ENCODE results near the gene TRIM27. TPM values are rescaled to one million over a fixed set of nuclear protein-coding genes. Genes with fewer than 3 reads are reported as not detected.

TRIM27 gene
- total and polyA plus RNA-seq, 10 of the 15 experiments (the other 5 are each of a cell fraction or from before 2014, with no cell fraction given): 18.5 to 74.7 (median 58.0) TPM

DNA sequence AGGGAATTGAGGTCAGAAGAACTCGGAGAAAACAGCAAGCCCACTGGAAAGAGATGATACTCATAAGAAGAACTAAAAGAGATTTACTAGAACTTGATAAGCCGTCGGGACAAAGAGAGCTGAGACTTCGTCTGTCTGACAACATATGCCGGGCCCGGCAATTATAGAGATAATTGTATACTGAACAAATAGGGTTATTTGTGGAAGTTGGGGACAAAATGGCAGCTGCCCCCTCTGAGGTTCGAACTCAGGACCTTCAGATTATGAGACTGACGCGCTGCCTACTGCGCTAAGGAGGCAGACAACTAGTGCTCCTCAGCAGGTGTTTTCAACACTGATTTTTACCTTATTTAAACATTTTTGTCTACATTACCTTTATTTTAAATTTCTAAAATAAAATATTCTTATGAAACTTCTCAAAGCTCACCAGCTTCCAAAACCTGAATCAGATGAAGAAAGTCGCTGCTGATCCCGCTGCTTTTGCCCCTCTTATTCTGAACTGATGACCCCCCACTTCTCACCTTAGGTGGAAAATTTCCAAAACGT, 29.3 kb upstream of the TRIM27 start (continued):
- no peak for TF ChIP-seq ZBTB4 (CRISPR knock-in tag; IDR thresholded peaks at IDR 0.05)
- TF ChIP-seq GATAD2B (conservative IDR thresholded peaks at IDR 0.05; ENCODE audit: low read depth): no peak
- TF ChIP-seq, protein P1, sequence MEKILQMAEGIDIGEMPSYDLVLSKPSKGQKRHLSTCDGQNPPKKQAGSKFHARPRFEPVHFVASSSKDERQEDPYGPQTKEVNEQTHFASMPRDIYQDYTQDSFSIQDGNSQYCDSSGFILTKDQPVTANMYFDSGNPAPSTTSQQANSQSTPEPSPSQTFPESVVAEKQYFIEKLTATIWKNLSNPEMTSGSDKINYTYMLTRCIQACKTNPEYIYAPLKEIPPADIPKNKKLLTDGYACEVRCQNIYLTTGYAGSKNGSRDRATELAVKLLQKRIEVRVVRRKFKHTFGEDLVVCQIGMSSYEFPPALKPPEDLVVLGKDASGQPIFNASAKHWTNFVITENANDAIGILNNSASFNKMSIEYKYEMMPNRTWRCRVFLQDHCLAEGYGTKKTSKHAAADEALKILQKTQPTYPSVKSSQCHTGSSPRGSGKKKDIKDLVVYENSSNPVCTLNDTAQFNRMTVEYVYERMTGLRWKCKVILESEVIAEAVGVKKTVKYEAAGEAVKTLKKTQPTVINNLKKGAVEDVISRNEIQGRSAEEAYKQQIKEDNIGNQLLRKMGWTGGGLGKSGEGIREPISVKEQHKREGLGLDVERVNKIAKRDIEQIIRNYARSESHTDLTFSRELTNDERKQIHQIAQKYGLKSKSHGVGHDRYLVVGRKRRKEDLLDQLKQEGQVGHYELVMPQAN (conservative IDR thresholded peaks at IDR 0.05): no peak
- TF ChIP-seq PKNOX1 (IDR thresholded peaks at IDR 0.05): no peak
- TF ChIP-seq IRF4 (IDR thresholded peaks at IDR 0.05; ENCODE audit: low read depth, low read length): no peak
- no peak for TF ChIP-seq USF1 (IDR thresholded peaks at IDR 0.05; ENCODE audit: borderline replicate concordance, extremely low read length, insufficient read depth, low read depth, low read length)
- TF ChIP-seq NBN (IDR thresholded peaks at IDR 0.05): 0 out of 2 replicates have a peak, but pooled peaks have one; percentile 40
- TF ChIP-seq PBX3 (IDR thresholded peaks at IDR 0.05; ENCODE audit: insufficient replicate concordance, low read depth, low read length): no peak
- TF ChIP-seq SUPT20H (IDR thresholded peaks at IDR 0.05; ENCODE audit: borderline replicate concordance, control insufficient read depth, low read depth, low read length): no peak
- no peak for TF ChIP-seq NFIC (IDR thresholded peaks at IDR 0.05; ENCODE audit: low read depth, low read length)
- no peak for TF ChIP-seq KAT2A (conservative IDR thresholded peaks at IDR 0.05; ENCODE audit: control insufficient read depth, low read depth, low read length)
- no peak for TF ChIP-seq IKZF1 (conservative IDR thresholded peaks at IDR 0.05)
- TF ChIP-seq CREB1 (IDR thresholded peaks at IDR 0.05; ENCODE audit: low read depth): no peak
- TF ChIP-seq RFX5 (IDR thresholded peaks at IDR 0.05; ENCODE audit: low read depth, low read length): no peak
- no peak for TF ChIP-seq RB1 (IDR thresholded peaks at IDR 0.05; ENCODE audit: borderline replicate concordance)
- TF ChIP-seq RUNX3 (IDR thresholded peaks at IDR 0.05; ENCODE audit: low read length): peak; percentile 53
- TF ChIP-seq RELA (IDR thresholded peaks at IDR 0.05; ENCODE audit: borderline replicate concordance, partially characterized antibody): peak; percentile 37
- no peak for TF ChIP-seq RAD51 (IDR thresholded peaks at IDR 0.05)
- TF ChIP-seq TARDBP (IDR thresholded peaks at IDR 0.05; ENCODE audit: borderline replicate concordance): peak; percentile 91
- no peak for TF ChIP-seq HDAC6 (IDR thresholded peaks at IDR 0.05; ENCODE audit: unreplicated experiment)
- no peak for TF ChIP-seq SRF (IDR thresholded peaks at IDR 0.05; ENCODE audit: low read depth in 2 of 2, low read length in 2 of 2)
- no peak for TF ChIP-seq STAT1 (conservative IDR thresholded peaks at IDR 0.05)
- peak; percentile 79; the same call in 1 of the 2 replicates for TF ChIP-seq SMARCA5 (IDR thresholded peaks at IDR 0.05)
- TF ChIP-seq ZSCAN29 (IDR thresholded peaks at IDR 0.05): peak; percentile 94
